Measurements from ENCODE around the gene MAST4. TPM values are rescaled to one million over a fixed set of nuclear protein-coding genes. Genes with fewer than 3 reads are reported as not detected.

MAST4 gene
- total and polyA plus RNA-seq, 2 of the 4 experiments (the other 2 are of a cell fraction) = 4.8 to 6.8 TPM

DNA sequence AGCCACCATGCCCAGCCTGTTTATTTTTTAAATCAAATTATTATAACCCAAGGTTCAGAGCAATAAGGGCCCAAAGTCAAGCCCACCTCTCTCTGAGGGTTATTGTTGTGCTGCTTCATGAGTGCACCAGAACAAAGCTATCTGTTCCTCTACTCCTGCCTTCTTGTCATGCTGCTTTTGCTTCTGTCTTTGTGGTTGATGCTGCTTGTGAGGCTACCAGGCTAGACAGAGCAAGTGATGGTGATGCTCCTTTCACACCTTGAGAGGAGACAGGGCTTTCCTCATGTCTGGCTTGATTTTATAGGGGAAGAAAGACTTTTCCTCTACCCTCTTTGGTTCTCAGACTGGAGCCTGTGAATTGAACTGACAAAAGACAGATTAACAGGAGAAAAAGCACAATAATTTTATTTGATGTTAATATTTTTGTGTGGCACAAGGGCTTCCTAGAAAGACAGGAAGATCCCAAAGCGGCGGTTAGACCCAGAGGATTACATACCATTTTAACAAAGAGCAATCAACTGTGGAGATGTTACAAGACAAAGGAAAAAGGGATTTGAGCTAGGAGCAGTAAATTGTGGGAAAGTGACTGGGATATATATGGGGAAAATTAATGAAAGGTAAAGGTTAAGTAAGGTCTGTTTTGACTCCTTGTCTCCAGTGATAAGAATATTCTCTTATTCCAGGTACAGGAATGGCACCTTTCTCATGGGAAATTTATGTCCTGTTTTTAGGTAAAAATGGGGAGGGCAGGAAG is 604.8 kb downstream of the MAST4 start:
- Histone ChIP-seq H3K79me1 (ENCODE audit: low read depth in 1 of 2, low read length in 2 of 2) (no peaks in the 10 kb centered on the region), H3K4me2 (ENCODE audit: low read depth, low read length) (no peak overlapping the region), H2AK9ac (replicated peaks; ENCODE audit: low read depth, low read length, poor library complexity) (no peak overlapping the region), H3K18ac (ENCODE audit: low read depth, low read length) (no peak overlapping the region), H3K27me3 (ENCODE audit: control insufficient read depth, insufficient read depth, low read length) (0 out of 2 replicates have a peak, but pooled peaks cover 2% of the 10 kb centered on the region), H3K4me1 (ENCODE audit: control insufficient read depth, insufficient read depth, low read length) (no peaks in the 10 kb centered on the region), H3K36me3 (ENCODE audit: control insufficient read depth, insufficient read depth, low read length) (no peaks in the 10 kb centered on the region), H2BK5ac (ENCODE audit: low read depth, low read length, poor library complexity, severe bottlenecking) (no peak overlapping the region), H2AFZ (replicated peaks; ENCODE audit: low read length, poor library complexity) (peak overlapping the region; percentile 45), H3K14ac (replicated peaks; ENCODE audit: low read depth, low read length) (no peak overlapping the region), H3K9ac (ENCODE audit: low read depth, low read length) (no peak overlapping the region), H3K9me3 (ENCODE audit: control insufficient read depth, insufficient read depth, low read length) (no peaks in the 10 kb centered on the region), H3K23ac (ENCODE audit: low read depth, low read length) (no peak overlapping the region), H2AK5ac (ENCODE audit: low read depth, low read length) (no peak overlapping the region), H2BK120ac (ENCODE audit: low read depth, low read length) (no peak overlapping the region), H4K20me1 (ENCODE audit: insufficient read depth, low read length) (no peaks in the 10 kb centered on the region), H4K5ac (ENCODE audit: low read depth, low read length) (no peak overlapping the region), H4K91ac (ENCODE audit: insufficient read depth, low read depth, low read length) (no peak overlapping the region), H3K9me1 (ENCODE audit: insufficient read depth, low read length) (no peaks in the 10 kb centered on the region), H3K56ac (ENCODE audit: extremely low read depth, insufficient read depth, low read length) (no peak overlapping the region), H3K4me3 (ENCODE audit: insufficient read depth, low read depth, low read length) (no peak overlapping the region), H3K4ac (ENCODE audit: low read depth, low read length) (no peak overlapping the region), H4K8ac (ENCODE audit: low read depth in 2 of 2, low read length in 2 of 2) (no peak overlapping the region), H2BK15ac (ENCODE audit: low read depth, low read length) (no peak overlapping the region), H3K27ac (ENCODE audit: insufficient read depth, low read length) (no peak overlapping the region), H2BK20ac (ENCODE audit: low read depth, low read length) (no peak overlapping the region)
- dilution Hi-C loops (cut with HindIII; ENCODE audit: low sequenced_read_pairs, unreplicated experiment) = no loop called here
- WGBS, 2 experiments (ENCODE audit: extremely low coverage in 2 of 2, insufficient read length in 1 of 2) = no CpG with 5 or more reads among the region's 2 CpGs
- DNase-seq (no peak), ATAC-seq (ENCODE audit: low read depth) (no peak)
- in situ Hi-C loops (cut with MboI; ENCODE audit: low sequenced_read_pairs) = loop anchor here (25.0 kb wide), 1 partner anchor 889 kb away; no protein-coding TSS in a partner anchor
- TF ChIP-seq SMC3 (IDR thresholded peaks at IDR 0.05; ENCODE audit: low read depth, low read length) (no peak), BHLHE40 (IDR thresholded peaks at IDR 0.05; ENCODE audit: low read depth, low read length) (no peak), POLR2A (IDR thresholded peaks at IDR 0.05; ENCODE audit: low read depth, low read length) (no peak), MAFK (IDR thresholded peaks at IDR 0.05; ENCODE audit: low read depth, low read length) (no peak), CEBPB (IDR thresholded peaks at IDR 0.05; ENCODE audit: low read depth, low read length) (no peak), ELK1 (IDR thresholded peaks at IDR 0.05; ENCODE audit: borderline replicate concordance, low read depth, low read length) (no peak), MAZ (IDR thresholded peaks at IDR 0.05; ENCODE audit: borderline replicate concordance, low read depth, low read length) (no peak), CTCF (conservative IDR thresholded peaks at IDR 0.05; ENCODE audit: low read depth, low read length) (no peak), NFE2L2 (IDR thresholded peaks at IDR 0.05; ENCODE audit: low read depth, low read length) (no peak), MXI1 (IDR thresholded peaks at IDR 0.05; ENCODE audit: borderline replicate concordance, low read depth, low read length) (no peak), RFX5 (IDR thresholded peaks at IDR 0.05; ENCODE audit: low read depth, low read length) (no peak)
- TF ChIP-seq, protein P1, sequence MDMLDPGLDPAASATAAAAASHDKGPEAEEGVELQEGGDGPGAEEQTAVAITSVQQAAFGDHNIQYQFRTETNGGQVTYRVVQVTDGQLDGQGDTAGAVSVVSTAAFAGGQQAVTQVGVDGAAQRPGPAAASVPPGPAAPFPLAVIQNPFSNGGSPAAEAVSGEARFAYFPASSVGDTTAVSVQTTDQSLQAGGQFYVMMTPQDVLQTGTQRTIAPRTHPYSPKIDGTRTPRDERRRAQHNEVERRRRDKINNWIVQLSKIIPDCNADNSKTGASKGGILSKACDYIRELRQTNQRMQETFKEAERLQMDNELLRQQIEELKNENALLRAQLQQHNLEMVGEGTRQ (IDR thresholded peaks at IDR 0.05; ENCODE audit: low read depth, low read length) = no peak
- intact Hi-C loops (cut with micrococcal nuclease) = no loop called here
- CTCF ChIA-PET = no interaction called here
- POLR2A ChIA-PET (ENCODE audit: unreplicated experiment) = no interaction called here
- no TSS peak for BruUV-seq (replicated peaks)

All from IMR-90 (cell line).